T-helper 2 cell treated with Interferon-gamma antibody and Interleukin-4, amounts not matched to agents 5 μg/mL and 100 μg/mL, for 36 hours (primary cell): ENCODE measurements around the gene CELF1.

Experiments
- DNase-seq: peaks from one replicate; pipeline ENCODE4 v3.0.0; 2021; ENCODE audit warnings: low spot score
- H3K27ac Mint-ChIP-seq: one replicate; pipeline ENCODE4 v1.8.0; 2021; ENCODE audit warnings: mild to moderate bottlenecking, mixed read lengths
- H3K27me3 Mint-ChIP-seq: one replicate; pipeline ENCODE4 v1.8.0; 2021; ENCODE audit warnings: low read depth, mixed read lengths
- H3K36me3 Mint-ChIP-seq: one replicate; pipeline ENCODE4 v1.8.0; 2021; ENCODE audit warnings: low read depth, mixed read lengths
- H3K4me1 Mint-ChIP-seq: one replicate; pipeline ENCODE4 v1.8.0; 2021; ENCODE audit warnings: low read depth, mixed read lengths
- H3K4me3 Mint-ChIP-seq: one replicate; pipeline ENCODE4 v1.8.0; 2022; ENCODE audit warnings: mild to moderate bottlenecking, moderate library complexity, mixed read lengths
- H3K9me3 Mint-ChIP-seq: one replicate; pipeline ENCODE4 v1.8.0; 2021; ENCODE audit warnings: mixed read lengths

CELF1 gene

DNA sequence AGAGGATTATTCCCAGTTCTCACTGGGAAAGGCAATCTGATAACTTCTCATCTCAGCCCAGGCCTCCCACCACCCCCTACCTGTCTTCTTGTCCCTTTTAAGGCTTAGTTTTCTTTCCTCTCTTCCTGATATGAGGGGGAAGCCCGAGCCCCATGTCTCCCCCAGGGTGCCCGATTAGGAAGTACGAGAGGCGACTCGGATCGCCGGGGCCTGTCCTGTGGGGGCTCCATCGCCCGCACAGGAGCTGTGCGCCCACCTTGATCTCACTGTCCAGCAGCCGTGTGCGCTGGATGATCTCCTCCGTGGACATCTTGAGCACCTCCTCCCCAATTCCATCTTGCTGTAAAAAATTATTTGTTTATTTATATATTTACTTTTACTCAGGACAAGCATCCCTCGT, 127.3 kb downstream of the CELF1 start:
- peak overlapping the region; percentile 99 for H3K4me3 Mint-ChIP-seq
- no peaks in the 10 kb centered on the region for H3K9me3 Mint-ChIP-seq
- peaks cover 18% of the 10 kb centered on the region for H3K4me1 Mint-ChIP-seq
- DNase-seq: no peak
- H3K27ac Mint-ChIP-seq: peak overlapping the region; percentile 99
- H3K36me3 Mint-ChIP-seq: peaks cover 41% of the 10 kb centered on the region
- no peaks in the 10 kb centered on the region for H3K27me3 Mint-ChIP-seq

GRCh38 chr11:47418454-47419259, 134.3 kb downstream of the CELF1 start:
- no peak for DNase-seq
- no peak overlapping the region for H3K4me3 Mint-ChIP-seq
- H3K9me3 Mint-ChIP-seq: no peaks in the 10 kb centered on the region
- peaks cover 45% of the 10 kb centered on the region for H3K36me3 Mint-ChIP-seq
- no peaks in the 10 kb centered on the region for H3K4me1 Mint-ChIP-seq
- no peaks in the 10 kb centered on the region for H3K27me3 Mint-ChIP-seq
- no peak overlapping the region for H3K27ac Mint-ChIP-seq

- Mint-ChIP-seq H3K9me3 (no peaks in the 10 kb centered on the region), H3K4me3 (no peak overlapping the region), H3K36me3 (peaks cover 40% of the 10 kb centered on the region), H3K27ac (no peak overlapping the region), H3K27me3 (no peaks in the 10 kb centered on the region), H3K4me1 (no peaks in the 10 kb centered on the region)
- no peak for DNase-seq
These were observed 135.2 kb downstream of the CELF1 start for GRCh38 chr11:47417712-47418111.

DNA sequence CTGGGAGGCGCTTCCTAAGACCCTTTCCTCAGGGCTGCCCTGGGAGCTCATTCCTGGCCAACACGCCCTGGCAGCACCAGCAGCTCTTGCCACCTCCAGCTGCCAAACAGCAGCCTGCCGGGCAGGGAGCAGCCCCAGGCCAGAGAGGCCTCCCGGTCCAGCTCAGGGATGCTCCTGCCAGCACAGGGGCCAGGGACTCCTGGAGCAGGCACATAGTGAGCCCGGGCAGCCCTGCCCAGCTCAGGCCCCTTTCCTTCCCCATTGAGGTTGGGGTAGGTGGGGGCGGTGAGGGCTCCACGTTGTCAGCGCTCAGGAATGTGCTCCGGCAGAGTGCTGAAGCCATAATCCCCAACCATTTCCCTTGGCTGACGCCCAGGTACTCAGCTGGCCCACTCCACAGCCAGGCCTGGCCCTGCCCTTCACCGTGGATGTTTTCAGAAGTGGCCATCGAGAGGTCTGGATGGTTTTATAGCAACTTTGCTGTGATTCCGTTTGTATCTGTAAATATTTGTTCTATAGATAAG, 136.9 kb downstream of the CELF1 start:
- Mint-ChIP-seq H3K4me3 (no peak overlapping the region), H3K4me1 (no peaks in the 10 kb centered on the region), H3K9me3 (no peaks in the 10 kb centered on the region), H3K27me3 (no peaks in the 10 kb centered on the region), H3K36me3 (peaks cover 28% of the 10 kb centered on the region), H3K27ac (no peak overlapping the region)
- no peak for DNase-seq
